K562 (cell line): Measurements from ENCODE around the gene FGF1. TPM values are rescaled to one million over a fixed set of nuclear protein-coding genes. Genes with fewer than 3 reads are reported as not detected.

Experiments
- CTCF ChIP-seq, 3 experiments: IDR thresholded peaks in 2 of 3; conservative IDR thresholded peaks in 1 of 3; 2 replicates each; pipeline ENCODE4 v1.5.1; 2011 to 2012; ENCODE audit warnings: low read length in 3 of 3, mild to moderate bottlenecking in 3 of 3, control low read depth in 2 of 3, improper control_type of control experiment in 1 of 3, inconsistent platforms in 1 of 3, low read depth in 1 of 3, mixed read lengths in 1 of 3, moderate library complexity in 1 of 3; ENCODE audit not compliant: insufficient read depth in 2 of 3
- JUND ChIP-seq, 2 experiments: IDR thresholded peaks; 2 replicates in 1 of 2; 3 replicates in 1 of 2; pipeline ENCODE4 v1.6.1; 2011; ENCODE audit warnings: borderline replicate concordance in 2 of 2, low read depth in 2 of 2, low read length in 2 of 2, improper control_type of control experiment in 1 of 2, missing biosample characterization in 1 of 2, missing genetic modification characterization in 1 of 2, missing genetic modification reagents in 1 of 2
- POU5F1 ChIP-seq: fragments of 150-350 bp; IDR thresholded peaks from 2 replicates; pipeline ENCODE4 v1.6.1; 2014; ENCODE audit warnings: borderline replicate concordance, low read length, low read depth, mild to moderate bottlenecking; ENCODE audit not compliant: partially characterized antibody
- REST ChIP-seq, 2 experiments: fragments of 450-650 bp; formaldehyde crosslinking in 1 of 2; IDR thresholded peaks; 2 replicates each; pipeline versions ENCODE4 v1.4.0 to v1.6.1; 2014 to 2020; ENCODE audit warnings: mild to moderate bottlenecking in 2 of 2, borderline replicate concordance in 1 of 2, low read depth in 1 of 2
- ZNF584 ChIP-seq: fragments of 200-800 bp; sonication (Bioruptor generic); IDR thresholded peaks from 2 replicates; pipeline ENCODE4 v1.6.1; 2016; ENCODE audit warnings: low read depth, mild to moderate bottlenecking, missing genetic modification characterization, missing compliant biosample characterization
- polyA plus RNA-seq, 8 experiments: library from polyadenylated mRNA; depleted of rRNA in 4 of 8; stranded (reverse) in 5 of 8; unstranded in 3 of 8; fragments of >200 nt; fragmentation: Nextera tagmentation in 2 of 8; fragmentation: Illumina TruSeq in 1 of 8; extraction: Ambion mirVana in 2 of 8; extraction: Trizol in 1 of 8; gene quantifications; 2 replicates each; pipeline versions ENCODE4 v1.2.1 to v1.2.3, GENCODE V29; 2011 to 2014; ENCODE audit warnings: inconsistent platforms in 1 of 8, missing spikeins in 1 of 8
- total RNA-seq, 7 experiments: library from RNA; depleted of rRNA in 6 of 7; stranded (reverse); fragments of >200 nt in 6 of 7; fragmentation: Illumina TruSeq in 2 of 7; extraction: Trizol in 2 of 7; gene quantifications; 2 replicates each; pipeline versions ENCODE4 v1.2.1 to v1.2.3, GENCODE V29; 2011 to 2021; ENCODE audit warnings: low replicate concordance in 1 of 7

FGF1 gene
- total and polyA plus RNA-seq, 9 of the 15 experiments (the other 6 are each of a cell fraction or from before 2014, with no cell fraction given), result not detected

- peak; percentile 43 to 74 (median 59); a peak in 5 of 6 replicates for TF ChIP-seq CTCF (IDR thresholded peaks at IDR 0.05 in 2 of 3, conservative IDR thresholded peaks at IDR 0.05 in 1 of 3; ENCODE audit: insufficient read depth in 2 of 3, low read depth in 1 of 3, low read length in 3 of 3)
- TF ChIP-seq ZNF584 (CRISPR knock-in tag), result no peak
- TF ChIP-seq POU5F1, result no peak
- peak; percentile 49; the same call in 1 of the 2 replicates for TF ChIP-seq REST (IDR thresholded peaks at IDR 0.05; ENCODE audit: borderline replicate concordance)
- TF ChIP-seq REST (CRISPR knock-in tag; IDR thresholded peaks at IDR 0.05; ENCODE audit: low read depth), result no peak
- no peak for TF ChIP-seq JUND (IDR thresholded peaks at IDR 0.05; ENCODE audit: borderline replicate concordance, low read depth, low read length)
- TF ChIP-seq JUND (tag; IDR thresholded peaks at IDR 0.05; ENCODE audit: borderline replicate concordance, low read depth, low read length), result peak; percentile 49; the same call in 1 of the 3 replicates
These were observed 31.8 kb upstream of the FGF1 start (continued) for GRCh38 chr5:142717582-142718215.
